NCI-H524 treated with DMSO at 0.1 percent for 48 hours (cell line): ENCODE measurements around the gene PRKAB1.
A peak's percentile ranks its signal among the peaks of the same experiment; 100 is the strongest.
"Not testable (repeated sequence)": the region's sequence is repeated elsewhere in the genome, so short reads cannot be mapped to it uniquely, and the experiment has no call there.

Experiments
- DNase-seq: peaks from one replicate; lab custom pipeline; 2025; lab: John Stamatoyannopoulos, UW

Gene PRKAB1

DNA sequence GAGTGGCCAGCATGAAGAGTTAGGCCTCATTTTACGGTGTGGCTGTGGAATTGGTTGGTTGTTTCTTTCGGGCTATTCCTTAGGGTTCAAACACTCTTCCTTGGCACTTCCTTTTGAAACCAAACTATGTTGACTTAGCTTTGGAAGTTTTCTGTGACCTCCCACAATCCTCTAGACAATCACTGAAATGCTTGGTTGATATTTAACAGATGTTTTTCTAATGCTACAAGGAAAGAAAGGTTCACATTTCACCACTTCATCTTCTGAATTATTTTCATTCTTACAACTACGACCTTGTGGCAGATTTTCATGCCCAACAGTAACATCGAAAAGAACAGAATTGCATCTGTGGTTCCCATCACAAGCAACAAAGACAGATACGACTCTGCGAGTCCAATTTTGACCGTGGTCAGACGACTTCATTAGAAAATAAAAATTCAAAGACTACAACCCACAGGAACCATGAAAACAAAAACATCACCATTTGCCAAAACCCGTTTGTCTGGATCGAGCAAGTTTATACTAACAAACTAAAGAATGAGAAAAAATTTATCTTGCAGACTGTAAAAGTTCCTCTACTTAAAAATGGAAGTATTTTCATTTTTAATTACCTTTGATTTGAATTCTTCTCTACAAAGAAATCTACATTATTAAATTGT is 16.9 kb downstream of the PRKAB1 start:
- DNase-seq, result no peak

DNA sequence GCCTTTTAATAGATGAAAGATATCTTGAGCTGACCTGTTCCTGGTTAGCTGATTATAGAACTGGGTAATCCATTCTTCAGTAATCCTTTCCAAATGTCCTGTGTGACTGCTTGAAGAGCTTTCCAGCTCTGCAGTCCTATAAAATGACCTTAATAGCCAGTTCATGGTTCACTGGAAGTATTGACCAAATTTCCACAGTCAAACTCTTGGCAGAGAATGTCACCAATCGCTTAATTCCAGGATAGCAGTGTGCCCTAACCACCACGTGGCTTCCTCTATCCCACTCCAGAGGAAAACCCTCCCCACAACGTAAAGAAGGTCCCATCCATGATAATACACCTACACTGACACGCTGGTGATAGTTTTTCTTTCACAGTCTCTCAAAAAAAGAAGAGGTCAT is 17.4 kb downstream of the PRKAB1 start:
- DNase-seq, result no peak

DNA sequence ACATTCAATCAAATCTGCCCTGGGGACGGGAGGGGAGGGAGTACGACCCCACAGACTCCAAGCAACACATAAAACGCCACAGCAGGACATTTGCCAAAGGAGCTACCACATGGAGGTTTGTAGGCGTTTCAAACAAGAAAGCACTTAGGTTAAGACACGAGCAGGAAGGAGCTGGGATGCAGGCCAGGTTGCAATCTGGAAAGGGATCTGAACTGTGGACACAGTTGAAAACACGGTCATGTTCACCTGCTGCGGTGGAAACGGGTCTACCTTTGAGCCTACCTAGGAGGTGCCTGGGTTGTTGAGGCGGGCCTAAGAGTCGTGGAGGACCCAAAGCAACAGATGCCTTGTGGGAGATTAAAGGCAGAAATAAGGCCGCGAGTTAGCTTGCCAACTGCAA is 18.4 kb downstream of the PRKAB1 start:
- no peak for DNase-seq

DNA sequence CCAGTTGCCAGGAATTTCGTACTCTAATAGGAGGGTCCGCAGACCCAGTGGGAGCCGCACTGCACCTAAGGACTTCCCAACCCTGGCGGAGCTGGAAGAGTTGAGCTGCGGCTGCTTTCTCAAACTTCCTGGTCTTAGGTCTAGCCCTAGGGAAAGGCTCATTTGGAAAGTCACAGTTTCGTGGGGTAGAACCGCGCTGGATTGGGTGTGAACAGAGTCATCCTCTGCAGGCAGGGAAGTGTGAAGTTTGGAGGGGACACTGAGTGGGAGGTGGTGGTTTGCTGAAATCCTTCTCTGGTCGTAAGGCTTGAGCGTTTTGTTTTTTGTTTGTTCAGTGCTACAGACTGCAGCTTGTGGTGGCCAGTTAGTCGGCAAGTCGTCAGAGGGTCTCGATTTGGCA is 18.8 kb downstream of the PRKAB1 start:
- DNase-seq, result no peak

DNA sequence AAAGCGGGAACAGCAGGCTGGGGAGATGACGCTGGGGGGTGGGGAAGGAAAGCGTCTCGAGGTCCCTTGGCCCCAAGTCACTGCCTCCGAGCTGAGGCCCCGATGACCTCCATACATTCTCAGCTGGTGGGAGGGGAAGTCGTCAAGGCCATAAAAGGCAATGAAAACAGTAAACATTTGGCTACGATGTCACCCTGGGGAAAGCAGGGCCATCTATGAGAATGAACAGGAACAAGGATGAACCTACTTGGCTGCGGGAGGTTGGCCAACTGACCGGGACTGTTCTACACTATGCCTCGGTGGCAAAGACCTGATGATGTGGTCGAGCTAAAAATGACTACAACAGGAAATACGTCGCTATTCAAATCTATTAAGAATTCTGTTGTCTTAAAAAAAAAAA is 19.5 kb downstream of the PRKAB1 start:
- DNase-seq, result no peak

DNA sequence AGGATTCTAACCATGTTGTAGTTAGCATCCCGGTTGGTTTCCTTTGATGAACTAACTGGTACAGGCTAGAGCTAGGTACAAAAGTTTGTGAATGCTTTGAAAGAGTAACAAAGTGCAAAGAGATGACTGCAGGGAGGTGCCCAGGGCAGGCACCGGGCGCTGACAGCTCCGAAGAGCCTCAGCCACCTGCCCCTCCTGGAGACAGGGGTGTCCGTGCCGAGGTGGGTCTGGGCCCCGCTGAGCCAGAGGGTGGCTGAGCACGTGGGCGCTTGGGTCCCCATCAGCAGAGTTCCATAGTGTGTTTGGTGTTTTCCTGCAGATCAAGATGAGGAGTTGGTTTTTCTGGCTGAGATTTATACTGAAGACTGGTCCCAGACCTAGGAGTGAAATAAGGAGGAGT is 19.9 kb downstream of the PRKAB1 start:
- DNase-seq, result no peak

DNA sequence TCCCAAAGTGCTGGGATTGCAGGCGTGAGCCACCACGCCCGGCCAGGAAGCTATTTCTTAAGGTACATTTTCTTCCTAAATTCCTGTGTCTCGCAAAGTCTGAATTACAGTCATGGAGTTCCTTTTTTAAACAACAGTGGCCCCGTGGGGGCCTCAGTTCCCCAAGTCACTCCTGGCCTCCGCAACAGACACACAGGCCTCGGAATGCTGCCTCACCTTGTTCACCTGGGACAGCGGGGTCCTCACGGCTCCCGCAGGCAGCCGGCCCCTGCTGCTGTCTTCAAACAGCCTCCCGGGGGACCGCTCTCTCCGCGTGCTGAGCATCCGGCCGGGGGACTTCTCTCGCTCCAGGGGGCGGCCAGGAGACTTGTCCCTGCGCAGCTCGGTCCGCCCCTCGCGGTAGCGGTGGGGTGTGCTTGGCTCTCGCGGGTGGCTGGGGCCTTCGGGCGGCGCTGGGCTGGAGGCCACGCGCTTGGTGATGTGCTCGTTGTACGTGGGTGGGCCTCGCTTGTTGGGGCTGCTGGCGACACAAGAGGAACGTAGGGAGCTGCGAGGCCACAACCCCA is 22.1 kb downstream of the PRKAB1 start:
- DNase-seq, result no peak

DNA sequence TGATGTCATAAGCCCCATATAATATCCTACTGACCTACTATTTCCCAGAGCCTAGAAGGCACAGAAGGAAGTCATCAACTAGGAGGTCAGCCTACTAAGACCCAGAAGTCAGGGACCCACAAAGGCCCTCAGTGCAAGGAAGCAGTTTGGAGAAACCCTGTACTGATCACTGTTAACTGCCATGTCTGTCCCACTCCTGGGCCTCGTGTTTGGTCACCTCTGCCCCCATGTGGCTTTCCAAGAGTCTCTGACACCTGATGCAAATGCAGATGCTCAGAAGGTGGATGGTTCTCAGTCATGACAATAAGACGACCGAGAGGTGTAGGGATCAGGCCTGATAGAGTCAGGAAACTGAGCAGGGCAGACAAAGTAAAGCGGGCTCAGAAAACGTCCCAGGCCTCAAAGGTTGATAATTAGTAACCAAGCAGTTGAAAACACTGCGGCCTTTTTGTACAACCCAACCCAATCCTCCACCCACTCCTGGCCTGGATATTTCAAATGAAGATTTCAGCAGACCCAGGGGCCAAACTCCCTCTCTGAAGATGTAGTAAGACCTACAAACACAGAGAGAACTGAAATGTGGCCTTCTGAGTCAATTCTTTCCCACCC is 23.4 kb downstream of the PRKAB1 start:
- no peak for DNase-seq

DNA sequence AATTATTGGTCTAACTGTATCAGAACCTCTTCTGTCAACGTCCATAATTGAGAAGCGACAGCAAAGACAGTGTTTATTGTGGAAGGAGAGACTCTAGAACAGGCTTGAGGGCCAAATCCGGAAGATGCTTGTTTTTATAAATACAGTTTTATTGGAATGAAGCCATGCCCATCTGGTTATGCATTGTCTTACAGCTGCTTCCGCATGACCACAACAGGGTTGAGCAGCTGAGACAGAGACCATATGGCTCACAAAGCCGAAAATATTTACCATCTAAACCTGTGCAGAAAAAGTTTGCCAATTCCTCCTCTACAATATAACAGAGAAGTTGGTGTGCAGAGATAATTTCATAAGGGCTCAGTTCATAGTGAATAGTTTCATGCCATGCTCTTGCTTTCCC is 24.5 kb downstream of the PRKAB1 start:
- DNase-seq, result peak; percentile 87

DNA sequence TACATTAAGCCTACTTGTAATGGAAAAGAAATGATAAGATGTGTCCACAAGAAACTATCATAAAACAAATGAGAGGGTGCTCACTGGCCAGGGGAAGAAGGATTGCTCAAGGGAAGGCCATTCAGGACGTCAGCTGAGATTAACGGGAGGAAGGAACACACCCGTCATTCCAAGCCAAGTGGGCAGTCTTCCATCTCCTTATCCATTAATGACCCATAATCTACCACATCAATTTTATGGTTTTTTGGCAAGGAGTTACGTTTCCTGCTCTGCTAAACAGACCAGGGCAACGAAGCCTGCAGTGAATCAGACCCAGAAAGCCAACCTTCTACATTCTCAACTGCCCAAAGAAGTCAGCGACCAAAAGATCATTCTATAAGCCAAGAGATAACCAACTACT is 25.1 kb downstream of the PRKAB1 start:
- DNase-seq, result peak; percentile 15

DNA sequence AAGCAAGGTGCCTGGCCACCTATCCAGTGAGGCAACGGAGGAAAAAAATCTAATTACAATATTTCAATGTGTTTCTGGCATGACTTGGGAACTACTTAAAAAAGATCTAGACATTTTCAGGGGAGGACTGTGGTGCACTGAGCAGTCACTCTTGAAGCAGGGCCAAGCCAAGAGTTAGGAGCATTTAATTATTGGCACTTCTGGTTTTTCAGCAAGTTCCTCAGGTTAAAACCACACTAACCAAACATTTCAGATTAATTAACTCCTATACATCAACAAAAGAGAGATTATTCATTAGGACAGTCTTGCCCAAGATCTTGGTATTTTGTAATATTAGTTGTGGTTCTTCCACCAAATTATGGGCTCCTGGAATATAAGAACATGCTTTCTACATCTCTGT is 25.6 kb downstream of the PRKAB1 start:
- DNase-seq, result no peak

DNA sequence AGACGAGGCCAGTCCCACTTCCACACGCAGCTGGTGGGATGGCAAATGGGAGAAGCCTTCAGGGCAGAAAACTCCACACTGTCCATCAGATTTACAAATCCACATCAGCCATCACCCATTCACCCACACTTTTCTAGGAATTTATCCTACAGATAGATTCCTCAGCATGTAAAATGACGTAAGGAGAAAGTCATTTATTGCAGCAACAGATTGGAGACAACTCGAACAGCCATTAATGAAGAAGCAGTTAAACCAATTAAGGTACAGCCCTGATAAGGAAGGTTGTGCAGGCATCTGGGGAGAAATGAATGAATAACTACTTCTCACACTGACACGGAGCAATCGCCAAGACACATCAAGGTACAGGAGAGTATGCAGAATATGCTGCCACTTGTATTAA is 26.2 kb downstream of the PRKAB1 start:
- no peak for DNase-seq

DNA sequence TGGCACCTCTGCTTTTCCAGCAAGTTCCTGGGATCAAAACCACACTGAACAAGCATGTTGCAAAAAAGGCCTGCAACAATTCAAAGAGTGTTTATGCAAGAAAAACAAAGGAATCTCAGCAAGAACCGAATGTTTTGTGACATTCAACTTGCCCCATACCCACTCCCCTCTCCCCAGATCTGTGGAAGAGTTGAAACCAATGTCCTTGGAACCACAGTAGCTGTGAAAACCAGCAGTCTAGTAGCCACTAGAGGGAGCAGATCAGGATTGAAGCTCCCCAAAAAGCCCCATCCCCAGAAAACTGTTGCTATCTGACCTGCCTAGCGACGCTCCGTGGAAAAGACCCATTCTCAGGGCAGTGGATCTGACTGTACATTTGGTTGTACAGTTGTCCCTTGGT is 27.1 kb downstream of the PRKAB1 start:
- no peak for DNase-seq

DNA sequence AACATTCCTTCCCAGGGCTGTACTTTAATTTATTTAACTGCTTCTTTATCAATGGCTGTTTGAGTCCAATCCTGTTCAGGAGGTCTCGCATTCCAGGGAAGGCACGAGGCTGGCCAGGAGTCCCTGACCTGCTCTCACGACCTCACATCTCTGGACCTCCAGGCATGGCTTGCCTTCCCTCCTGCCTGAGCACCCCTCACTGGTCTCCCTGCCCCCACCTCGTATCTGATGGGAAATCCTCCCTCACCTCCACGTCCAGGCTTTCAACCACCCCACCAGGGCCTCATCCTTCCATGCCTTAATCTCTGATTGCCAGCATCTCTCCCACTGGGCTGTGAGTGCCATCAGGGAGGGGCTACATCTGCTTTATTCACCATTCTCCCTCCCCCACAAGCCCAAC is 29.0 kb downstream of the PRKAB1 start:
- no peak for DNase-seq

DNA sequence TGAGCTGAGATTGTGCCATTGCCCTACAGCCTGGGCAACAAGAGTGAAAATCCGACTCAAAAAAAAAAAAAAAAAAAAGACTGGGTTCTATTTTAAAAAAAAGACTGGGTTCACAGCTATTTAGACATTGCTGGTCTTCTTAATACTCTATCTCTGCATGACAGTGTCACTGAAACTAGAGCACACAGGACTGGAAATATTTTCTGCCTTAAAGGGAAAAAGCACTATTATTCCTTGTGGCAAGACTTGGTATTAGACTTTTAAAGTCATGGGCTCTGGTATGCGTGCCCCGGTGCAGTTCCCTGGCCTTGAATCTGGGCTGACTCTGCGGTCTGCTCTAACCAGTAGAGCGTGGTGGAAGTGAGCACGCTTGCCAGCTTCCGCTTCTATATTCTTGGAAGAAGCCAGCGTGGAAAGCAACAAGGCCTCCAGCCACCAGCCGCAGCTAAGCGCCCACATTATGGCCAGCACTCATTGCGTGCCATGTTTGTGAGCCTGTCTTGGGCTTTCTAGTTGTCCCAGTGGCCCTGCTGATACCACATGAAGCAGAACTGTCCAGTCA is 31.3 kb downstream of the PRKAB1 start:
- DNase-seq, result no peak

DNA sequence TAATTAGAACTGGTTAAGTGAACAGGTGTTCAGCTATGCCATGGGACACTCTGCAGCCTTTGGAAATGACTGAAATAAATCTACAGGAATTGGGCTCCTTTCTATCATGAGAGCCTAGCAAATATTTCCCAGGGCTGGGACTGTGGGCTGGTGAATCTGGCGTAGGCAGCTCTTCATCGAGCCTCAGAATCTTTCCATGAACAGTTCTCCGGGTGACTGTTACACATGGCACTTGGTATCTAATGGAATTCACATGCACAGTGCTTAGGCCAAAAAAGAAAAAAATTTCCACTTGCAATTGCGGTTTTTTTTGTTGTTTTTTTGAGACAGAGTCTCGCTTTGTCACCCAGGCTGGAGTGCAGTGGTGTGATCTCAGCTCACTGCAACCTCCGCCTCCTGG is 32.1 kb downstream of the PRKAB1 start:
- DNase-seq, result no peak

DNA sequence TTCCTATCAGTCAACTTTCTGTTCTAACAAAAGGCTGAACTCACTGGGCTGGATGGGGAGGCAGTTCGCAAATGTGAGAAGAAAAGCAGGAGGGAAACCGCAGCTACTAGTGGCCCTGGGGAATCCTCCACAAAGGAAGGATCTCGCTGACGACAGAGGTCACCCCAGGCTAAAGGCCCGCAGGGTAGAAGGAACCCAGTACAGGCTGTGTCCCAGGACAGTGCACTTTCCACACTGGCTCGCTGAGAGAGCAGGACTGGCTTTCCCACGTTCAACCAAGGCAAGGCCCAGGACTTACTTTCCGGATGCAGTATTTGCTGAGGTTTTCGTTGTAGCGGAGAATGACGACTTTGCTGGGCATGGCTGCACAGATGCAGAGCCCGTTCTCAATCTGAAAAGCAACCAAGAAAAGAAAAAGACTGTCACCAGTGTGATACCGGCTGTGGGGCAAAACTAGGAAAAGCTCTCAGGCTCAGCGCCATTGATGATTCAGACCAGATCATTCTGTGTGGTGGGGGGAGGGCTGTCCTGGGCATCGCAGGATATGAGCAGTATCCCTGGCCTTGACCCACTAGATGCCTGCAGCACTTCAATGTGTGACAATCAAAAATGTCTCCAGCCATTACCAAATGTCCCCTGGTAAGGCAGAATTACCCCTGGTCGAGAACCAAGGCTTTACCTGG is 36.3 kb downstream of the PRKAB1 start:
- no peak for DNase-seq

DNA sequence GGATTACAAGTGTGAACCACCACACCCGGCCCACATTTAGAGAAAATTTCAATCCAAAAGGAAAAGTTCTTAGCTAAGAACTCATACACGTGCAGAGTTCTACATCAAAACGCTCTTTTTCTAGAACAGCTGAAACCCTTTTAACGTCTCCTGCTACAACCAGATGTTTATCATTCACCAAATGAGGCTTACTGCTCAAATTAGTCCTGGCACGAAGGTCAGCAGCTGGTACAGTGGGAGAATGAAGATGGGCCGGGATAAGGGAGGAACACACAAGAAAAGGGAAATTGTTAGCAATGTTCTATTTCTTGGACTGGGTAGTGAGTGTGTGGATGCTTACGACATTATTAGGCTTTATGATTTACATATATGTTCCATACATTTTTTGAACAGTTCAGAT is 37.2 kb downstream of the PRKAB1 start:
- no peak for DNase-seq

DNA sequence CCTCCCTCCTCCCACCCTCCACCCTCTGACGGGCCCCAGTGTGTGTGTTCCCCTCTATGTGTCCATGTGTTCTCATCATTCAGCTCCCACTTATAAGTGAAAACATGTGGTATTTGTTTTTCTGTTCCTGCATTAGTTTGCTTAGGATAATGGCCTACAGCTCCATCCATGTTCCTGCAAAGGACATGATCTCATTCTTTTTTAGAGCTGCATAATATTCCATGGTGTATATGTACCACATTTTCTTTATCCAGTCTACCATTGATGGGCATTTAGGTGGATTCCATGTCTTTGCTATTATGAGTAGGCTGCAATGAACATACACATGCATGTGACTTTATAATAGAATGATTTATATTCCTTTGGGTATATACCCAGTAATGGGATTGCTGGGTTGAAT is 38.5 kb downstream of the PRKAB1 start:
- DNase-seq, result not testable (repeated sequence)

DNA sequence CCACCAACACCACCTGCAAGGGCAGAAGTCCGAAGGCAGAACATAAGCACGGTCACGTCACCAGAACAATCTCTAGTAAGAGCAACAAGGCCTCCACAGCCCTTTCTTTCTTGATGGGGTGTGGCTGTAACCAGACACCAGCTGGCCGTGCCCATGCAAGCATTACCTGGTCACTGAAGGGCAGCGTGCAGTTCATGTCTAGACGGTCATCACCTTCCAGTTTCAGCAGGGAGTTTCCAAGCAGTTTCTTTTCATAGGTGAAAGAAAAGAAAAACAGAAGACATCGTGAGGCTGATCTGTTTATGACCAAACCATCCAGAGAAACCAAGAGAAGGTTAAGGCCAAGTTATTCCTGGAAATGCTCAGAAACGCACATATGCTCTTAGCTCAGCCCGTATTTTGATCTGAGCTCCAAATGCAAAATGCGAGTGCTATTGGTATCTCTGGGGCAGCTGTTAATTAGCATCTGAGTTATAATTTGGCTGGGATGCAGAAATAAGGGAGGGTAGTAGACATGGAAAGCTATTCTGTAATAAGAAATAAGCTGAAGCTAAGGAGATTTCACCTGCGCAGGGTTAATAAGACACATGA is 42.5 kb downstream of the PRKAB1 start:
- no peak for DNase-seq

DNA sequence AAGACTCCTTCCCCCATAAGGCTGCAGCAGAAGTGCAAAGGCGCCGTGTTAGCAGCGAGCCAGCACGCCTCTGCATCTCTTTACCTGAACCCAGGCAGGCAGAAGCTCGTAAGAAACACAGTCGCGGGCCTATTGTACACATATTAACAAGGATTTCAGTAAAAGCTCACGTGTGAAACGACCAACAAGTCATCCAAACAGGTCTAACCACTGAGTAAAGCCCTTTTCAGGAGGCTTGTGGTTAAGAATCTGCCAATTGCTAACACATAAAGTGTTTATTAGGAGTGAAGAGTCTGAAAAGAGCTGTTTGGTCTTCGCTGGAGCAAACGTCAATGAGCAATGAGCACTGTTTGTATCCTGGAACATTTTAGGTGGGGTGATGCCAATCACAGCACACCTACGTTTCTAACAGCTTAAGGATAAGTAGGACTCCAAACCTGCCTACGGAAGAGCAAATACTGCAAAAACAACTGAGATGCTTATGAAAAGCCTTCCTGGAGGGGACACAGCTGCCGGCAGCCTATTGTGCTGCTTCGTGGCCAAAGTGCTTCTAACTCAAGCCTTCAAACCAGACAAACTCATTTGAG is 43.1 kb downstream of the PRKAB1 start:
- DNase-seq, result no peak

DNA sequence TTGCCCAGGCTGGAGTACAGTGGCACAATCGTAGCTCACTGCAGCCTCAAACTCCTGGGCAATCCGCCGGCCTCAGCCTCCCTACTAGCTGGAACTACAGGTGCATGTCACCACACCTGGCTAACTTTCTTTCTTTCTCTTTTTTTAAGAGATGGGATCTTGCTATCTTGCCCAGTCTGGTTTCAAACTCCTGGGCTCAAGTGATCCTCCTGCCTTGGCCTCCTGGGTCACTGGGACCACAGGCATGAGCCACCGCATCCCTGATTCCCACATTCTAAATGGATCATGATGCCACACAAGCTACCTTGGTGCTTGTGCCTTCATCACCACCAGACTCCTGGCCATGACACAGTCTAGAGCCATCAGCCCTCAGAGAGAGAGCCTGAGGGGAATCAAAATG is 43.8 kb downstream of the PRKAB1 start:
- no peak for DNase-seq
